ENCODE data around the gene KHSRP.

DNA sequence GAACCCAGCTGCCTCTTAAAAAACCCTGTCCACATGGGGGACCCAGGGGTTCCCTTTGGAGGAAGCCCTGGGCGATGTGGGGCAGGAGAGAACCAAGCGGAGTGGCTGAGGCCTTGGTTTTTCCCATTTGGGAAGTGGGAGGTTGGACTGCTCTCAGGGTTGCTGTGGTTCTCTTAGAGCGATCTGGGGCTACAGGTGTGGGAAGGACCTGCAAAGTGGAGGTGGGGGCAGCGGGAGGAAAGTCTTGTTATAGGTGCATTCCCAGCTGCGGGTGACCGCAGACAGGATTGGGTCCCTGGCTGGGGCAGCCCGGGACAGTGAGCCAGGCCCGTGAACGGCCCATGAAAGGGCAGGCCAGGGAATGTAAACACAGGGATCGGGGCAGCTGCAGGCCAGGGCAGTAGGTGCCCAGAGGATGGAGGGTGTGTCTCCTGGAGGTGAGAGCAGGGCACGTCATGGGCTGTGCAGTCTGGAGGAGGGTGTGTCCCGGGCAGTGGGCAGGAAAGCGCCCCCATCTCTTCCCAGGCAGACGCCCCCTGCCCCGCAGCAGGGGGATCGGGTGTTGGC is 34.2 kb upstream of the KHSRP start:
- TF ChIP-seq CTCF (IDR thresholded peaks at IDR 0.05; ENCODE audit: low read depth, low read length): no peak
- TF ChIP-seq POLR2A (IDR thresholded peaks at IDR 0.05; ENCODE audit: extremely low read depth, insufficient read length): no peak
